ENCODE data around the gene VWA5A.

The VWA5A gene

GRCh38 chr11:124101737-124102136, 13.5 kb upstream of the VWA5A start:
- Mint-ChIP-seq H3K9me3 (no peaks in the 10 kb centered on the region), H3K4me3 (no peak overlapping the region), H3K4me1 (no peaks in the 10 kb centered on the region), H3K36me3 (ENCODE audit: low read depth) (no peaks in the 10 kb centered on the region), H3K27me3 (ENCODE audit: low read depth, poor library complexity) (peaks cover 14% of the 10 kb centered on the region), H3K27ac (no peak overlapping the region)
- DNase-seq = no peak
- no peak for TF ChIP-seq CTCF (IDR thresholded peaks at IDR 0.05)

- H3K27ac Mint-ChIP-seq = no peak overlapping the region
- H3K36me3 Mint-ChIP-seq (ENCODE audit: low read depth) = no peaks in the 10 kb centered on the region
- no peak overlapping the region for H3K4me3 Mint-ChIP-seq
- no peaks in the 10 kb centered on the region for H3K4me1 Mint-ChIP-seq
- no peak for DNase-seq
- H3K9me3 Mint-ChIP-seq = no peaks in the 10 kb centered on the region
- peak; percentile 8 for TF ChIP-seq CTCF (IDR thresholded peaks at IDR 0.05)
- peaks cover 19% of the 10 kb centered on the region for H3K27me3 Mint-ChIP-seq (ENCODE audit: low read depth, poor library complexity)
Measured at GRCh38 chr11:124108156-124108555, 7.1 kb upstream of the VWA5A start.

GRCh38 chr11:124109377-124109776, 5.9 kb upstream of the VWA5A start:
- H3K9me3 Mint-ChIP-seq = no peaks in the 10 kb centered on the region
- H3K27ac Mint-ChIP-seq = no peak overlapping the region
- no peak for DNase-seq
- no peak overlapping the region for H3K4me3 Mint-ChIP-seq
- no peaks in the 10 kb centered on the region for H3K36me3 Mint-ChIP-seq (ENCODE audit: low read depth)
- no peak for TF ChIP-seq CTCF (IDR thresholded peaks at IDR 0.05)
- H3K27me3 Mint-ChIP-seq (ENCODE audit: low read depth, poor library complexity) = peaks cover 15% of the 10 kb centered on the region
- no peaks in the 10 kb centered on the region for H3K4me1 Mint-ChIP-seq

- no peak overlapping the region for H3K4me3 Mint-ChIP-seq
- no peak overlapping the region for H3K27ac Mint-ChIP-seq
- no peaks in the 10 kb centered on the region for H3K36me3 Mint-ChIP-seq (ENCODE audit: low read depth)
- peaks cover 6% of the 10 kb centered on the region for H3K4me1 Mint-ChIP-seq
- DNase-seq = no peak
- H3K27me3 Mint-ChIP-seq (ENCODE audit: low read depth, poor library complexity) = peaks cover 13% of the 10 kb centered on the region
- no peaks in the 10 kb centered on the region for H3K9me3 Mint-ChIP-seq
- TF ChIP-seq CTCF (IDR thresholded peaks at IDR 0.05) = no peak
Measured at GRCh38 chr11:124110201-124110600, 5.0 kb upstream of the VWA5A start.

GRCh38 chr11:124113890-124114289, 1.4 kb upstream of the VWA5A start:
- peaks cover 19% of the 10 kb centered on the region for H3K4me1 Mint-ChIP-seq
- no peak overlapping the region for H3K27ac Mint-ChIP-seq
- H3K9me3 Mint-ChIP-seq = no peaks in the 10 kb centered on the region
- TF ChIP-seq CTCF (IDR thresholded peaks at IDR 0.05) = no peak
- DNase-seq = no peak
- no peak overlapping the region for H3K4me3 Mint-ChIP-seq
- peaks cover 18% of the 10 kb centered on the region for H3K27me3 Mint-ChIP-seq (ENCODE audit: low read depth, poor library complexity)
- peaks cover 14% of the 10 kb centered on the region for H3K36me3 Mint-ChIP-seq (ENCODE audit: low read depth)

- H3K27ac Mint-ChIP-seq = no peak overlapping the region
Measured at GRCh38 chr11:124115782-124116616, 749 bp downstream of the VWA5A start.

More at GRCh38 chr11:124115782-124116616, 749 bp downstream of the VWA5A start:
- Mint-ChIP-seq H3K4me3 (peak overlapping the region; percentile 90), H3K27me3 (ENCODE audit: low read depth, poor library complexity) (peaks cover 12% of the 10 kb centered on the region), H3K9me3 (no peaks in the 10 kb centered on the region), H3K4me1 (peaks cover 19% of the 10 kb centered on the region), H3K36me3 (ENCODE audit: low read depth) (peaks cover 31% of the 10 kb centered on the region)
- DNase-seq = no peak
- no peak for TF ChIP-seq CTCF (IDR thresholded peaks at IDR 0.05)

Measured in nephron progenitor cell (in vitro differentiated cells).